GM12891 (cell line): ENCODE results near the gene PPARG.

ENCODE experiments used
- PAX5 ChIP-seq: IDR thresholded peaks from 2 replicates; pipeline ENCODE4 v1.6.1; 2011; ENCODE audit warnings: low read length, moderate library complexity, mild to moderate bottlenecking; ENCODE audit not compliant: insufficient read depth, severe bottlenecking
- POLR2A ChIP-seq: IDR thresholded peaks from 2 replicates; pipeline ENCODE4 v1.6.1; 2011; ENCODE audit warnings: low read depth, low read length, control low read depth
- POLR2AphosphoS5 ChIP-seq: IDR thresholded peaks from 2 replicates; pipeline ENCODE4 v1.6.1; 2011; ENCODE audit warnings: low read depth, low read length, control low read depth
- POU2F2 ChIP-seq: IDR thresholded peaks from 2 replicates; pipeline ENCODE4 v1.6.1; 2011; ENCODE audit warnings: low read depth, mild to moderate bottlenecking, control low read depth, low read length, moderate library complexity
- TAF1 ChIP-seq: IDR thresholded peaks from 2 replicates; pipeline ENCODE4 v1.6.1; 2011; ENCODE audit warnings: low read depth, low read length, control low read depth

DNA sequence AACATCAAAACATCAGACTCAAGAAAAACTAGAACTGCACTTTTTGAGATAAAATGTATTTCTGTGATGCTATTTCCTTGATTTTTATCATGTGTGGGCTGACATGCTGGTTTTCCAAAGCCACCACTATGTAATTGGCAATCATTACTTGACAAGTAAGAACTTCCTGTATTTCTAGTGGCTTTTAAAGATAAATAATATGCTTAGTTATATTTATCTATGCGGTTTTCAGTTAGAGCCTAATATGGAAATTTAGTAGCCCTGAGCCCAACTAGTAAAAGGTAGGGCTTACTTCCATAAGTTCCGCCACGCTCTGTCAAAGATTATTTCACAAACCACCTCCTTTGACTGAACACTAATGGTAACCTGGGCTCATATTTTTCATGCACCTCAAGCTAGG is 91.6 kb downstream of the PPARG start:
- TF ChIP-seq POU2F2 (no peak), TAF1 (no peak), POLR2A (no peak), POLR2AphosphoS5 (no peak), PAX5 (no peak)
